BJ (cell line): Measurements from ENCODE around the gene SVOPL. TPM values are rescaled to one million over a fixed set of nuclear protein-coding genes. Genes with fewer than 3 reads are reported as not detected.
"Not testable (repeated sequence)": the region's sequence is repeated elsewhere in the genome, so short reads cannot be mapped to it uniquely, and the experiment has no call there.

Experiments used
- CTCF ChIA-PET: fragments of 350-600 bp; formaldehyde crosslinking; extraction: SDS; loops from one replicate; lab custom pipeline; 2021; ENCODE audit warnings: antibody characterized with exemption, inconsistent platforms; lab: Yijun Ruan, JAX
- POLR2A ChIA-PET: fragments of 300-600 bp; sonication (Branson Sonifier 250); formaldehyde crosslinking; extraction: SDS; loops from one replicate; lab custom pipeline; 2021; ENCODE audit warnings: antibody characterized with exemption; lab: Charles Lee
- DNase-seq: peaks from one replicate; pipeline ENCODE4 v3.0.0-alpha.2; 2011; ENCODE audit warnings: low read depth
- H3K27me3 ChIP-seq: 2 replicates; pipeline ENCODE4 v1.6.0; 2011; ENCODE audit warnings: low read length; ENCODE audit not compliant: control insufficient read depth, insufficient read depth
- H3K36me3 ChIP-seq: 2 replicates; pipeline ENCODE4 v1.5.1; 2011; ENCODE audit warnings: low read length; ENCODE audit not compliant: control insufficient read depth, insufficient read depth
- H3K4me3 ChIP-seq: 2 replicates; pipeline ENCODE4 v1.5.1; 2011; ENCODE audit warnings: low read depth, mild to moderate bottlenecking, control low read depth, low read length
- CTCF ChIP-seq: IDR thresholded peaks from 2 replicates; pipeline ENCODE4 v1.5.1; 2011; ENCODE audit warnings: low read depth, mild to moderate bottlenecking, control low read depth, inconsistent platforms, low read length, moderate library complexity; ENCODE audit not compliant: insufficient read depth
- polyA plus RNA-seq: library from polyadenylated mRNA; depleted of rRNA; stranded (reverse); fragments of >200 nt; gene quantifications from 2 replicates; pipeline ENCODE4 v1.2.3, GENCODE V29; 2011

The SVOPL gene
- polyA plus RNA-seq, 1 experiment: not detected

GRCh38 chr7:138695106-138695505 is 6.1 kb downstream of the SVOPL start:
- CTCF ChIA-PET: no interaction called here
- no peak for TF ChIP-seq CTCF
- DNase-seq: no peak
- Histone ChIP-seq H3K27me3 (no peaks in the 10 kb centered on the region), H3K4me3 (no peak overlapping the region), H3K36me3 (no peaks in the 10 kb centered on the region)
- POLR2A ChIA-PET: no interaction called here

GRCh38 chr7:138691178-138691577 is 10.0 kb downstream of the SVOPL start:
- Histone ChIP-seq H3K27me3 (no peaks in the 10 kb centered on the region), H3K4me3 (no peak overlapping the region), H3K36me3 (no peaks in the 10 kb centered on the region)
- ChIA-PET CTCF (no interaction called here), POLR2A (no interaction called here)
- no peak for DNase-seq
- no peak for TF ChIP-seq CTCF

GRCh38 chr7:138690495-138690894 is 10.7 kb downstream of the SVOPL start:
- DNase-seq: no peak
- Histone ChIP-seq H3K36me3 (no peaks in the 10 kb centered on the region), H3K27me3 (no peaks in the 10 kb centered on the region), H3K4me3 (no peak overlapping the region)
- ChIA-PET CTCF (no interaction called here), POLR2A (no interaction called here)
- no peak for TF ChIP-seq CTCF

GRCh38 chr7:138688037-138688436 is 13.1 kb downstream of the SVOPL start:
- POLR2A ChIA-PET, H3K27me3 ChIP-seq, CTCF ChIA-PET, DNase-seq, H3K36me3 ChIP-seq, H3K4me3 ChIP-seq: not testable (repeated sequence)

GRCh38 chr7:138684340-138684739 is 16.8 kb downstream of the SVOPL start:
- ChIA-PET POLR2A (no interaction called here), CTCF (no interaction called here)
- Histone ChIP-seq H3K4me3 (no peak overlapping the region), H3K36me3 (no peaks in the 10 kb centered on the region), H3K27me3 (no peaks in the 10 kb centered on the region)
- DNase-seq: no peak
- no peak for TF ChIP-seq CTCF

GRCh38 chr7:138679793-138680192 is 21.4 kb downstream of the SVOPL start:
- ChIA-PET CTCF (no interaction called here), POLR2A (no interaction called here)
- no peak for DNase-seq
- TF ChIP-seq CTCF: no peak
- H3K4me3 ChIP-seq: no peak overlapping the region
- no peaks in the 10 kb centered on the region for H3K27me3 ChIP-seq
- no peaks in the 10 kb centered on the region for H3K36me3 ChIP-seq
